ENCODE results near the gene FAM168A.

GRCh38 chr11:73389916-73390315 lies 208.0 kb downstream of the FAM168A start:
- TF ChIP-seq CTCF (IDR thresholded peaks at IDR 0.05 in 2 of 3, conservative IDR thresholded peaks at IDR 0.05 in 1 of 3; ENCODE audit: control insufficient read depth in 2 of 3, extremely low read depth in 1 of 3, insufficient read depth in 1 of 3, low read depth in 3 of 3, low read length in 3 of 3) (no peak), STAT3 (IDR thresholded peaks at IDR 0.05; ENCODE audit: low read depth, low read length) (no peak), IRF5 (IDR thresholded peaks at IDR 0.05; ENCODE audit: borderline replicate concordance) (no peak), TAF1 (IDR thresholded peaks at IDR 0.05; ENCODE audit: borderline replicate concordance, low read depth, low read length) (no peak)
